GM12872 (cell line): ENCODE measurements around the gene TMEM204.

ENCODE experiments used
- TF ChIP-seq, protein P1 (sequence below): IDR thresholded peaks from 3 replicates; pipeline ENCODE4 v1.5.1; 2011; ENCODE audit warnings: low read depth, mild to moderate bottlenecking, low read length, moderate library complexity; ENCODE audit not compliant: insufficient read depth

Gene TMEM204

DNA sequence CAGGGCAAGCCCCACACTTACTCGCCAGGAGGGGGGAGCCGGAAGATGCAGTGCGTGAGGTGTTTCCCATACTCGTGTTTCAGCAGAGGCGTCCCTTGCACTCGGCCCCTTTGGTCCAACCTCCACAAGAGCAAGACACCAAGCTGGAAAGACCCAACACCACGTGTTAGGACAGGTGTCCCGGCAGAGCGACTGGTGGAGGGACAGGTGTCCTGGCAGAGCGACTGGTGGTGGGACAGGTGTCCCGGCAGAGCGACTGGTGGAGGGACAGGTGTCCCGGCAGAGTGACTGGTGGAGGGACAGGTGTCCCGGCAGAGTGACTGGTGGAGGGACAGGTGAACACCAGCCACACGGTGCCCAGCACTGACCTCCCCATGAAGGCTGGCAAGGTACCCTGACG is 59.0 kb downstream of the TMEM204 start:
- TF ChIP-seq, protein P1, sequence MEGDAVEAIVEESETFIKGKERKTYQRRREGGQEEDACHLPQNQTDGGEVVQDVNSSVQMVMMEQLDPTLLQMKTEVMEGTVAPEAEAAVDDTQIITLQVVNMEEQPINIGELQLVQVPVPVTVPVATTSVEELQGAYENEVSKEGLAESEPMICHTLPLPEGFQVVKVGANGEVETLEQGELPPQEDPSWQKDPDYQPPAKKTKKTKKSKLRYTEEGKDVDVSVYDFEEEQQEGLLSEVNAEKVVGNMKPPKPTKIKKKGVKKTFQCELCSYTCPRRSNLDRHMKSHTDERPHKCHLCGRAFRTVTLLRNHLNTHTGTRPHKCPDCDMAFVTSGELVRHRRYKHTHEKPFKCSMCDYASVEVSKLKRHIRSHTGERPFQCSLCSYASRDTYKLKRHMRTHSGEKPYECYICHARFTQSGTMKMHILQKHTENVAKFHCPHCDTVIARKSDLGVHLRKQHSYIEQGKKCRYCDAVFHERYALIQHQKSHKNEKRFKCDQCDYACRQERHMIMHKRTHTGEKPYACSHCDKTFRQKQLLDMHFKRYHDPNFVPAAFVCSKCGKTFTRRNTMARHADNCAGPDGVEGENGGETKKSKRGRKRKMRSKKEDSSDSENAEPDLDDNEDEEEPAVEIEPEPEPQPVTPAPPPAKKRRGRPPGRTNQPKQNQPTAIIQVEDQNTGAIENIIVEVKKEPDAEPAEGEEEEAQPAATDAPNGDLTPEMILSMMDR = no peak

DNA sequence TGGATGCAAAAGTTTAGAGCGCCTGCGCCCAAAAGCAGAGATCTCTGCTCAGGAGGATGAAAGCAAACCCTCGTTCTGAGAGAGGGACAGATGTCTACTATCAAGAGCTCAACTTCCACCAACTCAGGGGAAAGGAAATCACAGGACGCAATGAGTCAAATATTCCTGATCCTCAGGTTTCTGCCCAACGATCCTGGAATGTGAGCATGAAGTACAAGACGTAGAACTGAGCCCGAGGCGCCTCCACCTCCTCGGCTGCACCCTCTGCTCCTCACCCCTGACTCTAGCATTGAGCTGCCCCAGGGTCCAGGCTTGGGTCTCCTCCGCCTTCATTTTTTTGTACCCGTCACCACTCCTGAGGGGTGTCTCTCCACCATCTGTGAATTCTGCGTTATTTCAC is 63.0 kb downstream of the TMEM204 start:
- TF ChIP-seq, protein P1 = no peak

DNA sequence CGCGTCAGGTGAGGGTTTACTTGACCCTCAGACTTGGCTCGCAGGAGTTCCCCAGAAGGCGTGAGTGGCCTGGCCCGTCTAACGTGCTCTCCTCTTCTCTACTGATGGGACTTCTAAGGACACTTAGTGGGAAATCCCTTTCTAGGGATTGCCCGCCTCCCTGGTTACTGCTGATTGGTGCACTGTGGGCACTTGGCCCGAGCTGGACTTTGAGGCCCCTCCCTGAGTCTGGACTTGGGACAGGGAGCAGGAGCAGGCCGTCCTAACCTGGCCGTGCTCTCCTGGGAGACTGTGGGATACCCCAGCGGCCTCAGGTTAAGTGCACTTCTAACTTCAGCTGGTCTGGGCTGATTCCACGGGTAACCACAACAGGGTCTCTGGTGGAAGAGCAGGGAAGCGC is 63.7 kb downstream of the TMEM204 start:
- TF ChIP-seq, protein P1 = no peak

DNA sequence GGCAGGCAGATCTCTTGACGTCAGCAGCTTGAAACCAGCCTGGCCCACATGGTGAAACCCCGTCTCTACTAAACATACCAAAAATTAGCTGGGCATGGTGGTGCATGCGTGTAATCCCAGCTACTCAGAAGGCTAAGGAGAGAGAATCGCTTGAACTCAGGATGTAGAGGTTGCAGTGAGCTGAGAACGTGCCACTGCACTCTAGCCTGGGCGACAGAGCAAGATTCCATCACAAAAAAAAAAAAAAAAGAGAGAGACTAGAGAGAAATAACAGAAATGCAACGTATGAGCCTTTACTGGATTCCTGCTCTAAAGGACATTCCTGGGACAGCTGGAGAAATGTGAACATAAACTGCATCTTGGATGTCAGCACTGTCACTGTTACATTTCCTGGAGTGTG is 67.6 kb downstream of the TMEM204 start:
- TF ChIP-seq, protein P1 = no peak

DNA sequence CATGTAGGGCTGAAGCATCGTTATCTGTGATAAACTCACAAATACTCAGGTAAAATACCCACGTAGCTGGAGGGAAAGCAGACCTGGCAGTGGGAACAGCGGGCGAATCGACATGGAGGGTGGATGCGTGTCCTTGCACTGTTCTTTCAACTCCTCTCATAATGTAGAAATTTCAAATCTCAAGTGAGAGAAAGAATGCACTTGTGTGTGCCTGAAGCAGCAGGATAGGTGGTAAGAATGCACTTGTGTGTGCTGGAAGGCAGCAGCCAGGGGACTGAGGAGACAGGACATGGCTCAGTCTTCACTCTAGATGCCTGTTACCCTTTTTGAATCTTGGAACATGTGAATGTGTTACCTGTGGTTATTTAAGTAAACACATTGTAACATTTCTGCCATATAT is 68.0 kb downstream of the TMEM204 start:
- TF ChIP-seq, protein P1 = no peak

DNA sequence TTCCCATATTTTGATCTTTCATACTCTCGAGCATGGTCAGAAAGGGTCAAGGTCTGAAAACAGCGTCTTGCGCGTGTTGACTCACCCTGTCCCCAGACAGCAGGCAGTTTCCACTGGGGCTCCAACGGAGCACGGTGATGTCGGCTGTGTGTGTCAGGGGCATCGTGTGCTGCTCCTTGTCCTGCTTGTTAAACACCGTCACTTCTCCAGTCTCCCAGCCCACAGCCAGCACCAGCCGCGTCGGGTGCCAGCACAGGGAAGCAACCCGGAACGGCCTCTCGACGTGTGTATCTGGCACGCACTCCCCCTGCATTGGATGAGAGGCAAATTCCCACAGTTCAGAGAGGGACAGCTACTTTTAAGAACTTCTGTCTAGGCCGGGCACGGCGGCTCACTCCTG is 68.8 kb downstream of the TMEM204 start:
- TF ChIP-seq, protein P1 = no peak
